Suppressor macrophage (primary cell): ENCODE measurements around the gene PTGER4.
"Not testable (repeated sequence)": the region's sequence is repeated elsewhere in the genome, so short reads cannot be mapped to it uniquely, and the experiment has no call there.

ENCODE experiments used
- DNase-seq, 4 experiments: peaks; one replicate each; pipeline ENCODE4 v3.0.0-alpha.2; 2020 to 2022
- total RNA-seq, 17 experiments: gene quantifications; one replicate each; lab custom pipeline; 2026; ENCODE audit warnings: mixed read lengths in 6 of 17, inconsistent platforms in 3 of 17; lab: John Stamatoyannopoulos, UW

Gene PTGER4
- 35.1 to 455 (median 66.6) reads per million in 17 experiments for total RNA-seq

GRCh38 chr5:40679913-40680681 is at the start of gene PTGER4:
Gene PTGER4 (plus strand): TSS chr5:40679915. CDS start chr5:40680994, 1,079 bp downstream.
- DNase-seq: peak in 1 of 4 experiments; percentile 41

GRCh38 chr5:40630126-40630525 is 49.6 kb upstream of the PTGER4 start:
- DNase-seq: peak in 1 of 4 experiments; percentile 29

- DNase-seq: no peak
Observed at GRCh38 chr5:40631236-40631635, 48.5 kb upstream of the PTGER4 start.

- DNase-seq: no peak
Observed at GRCh38 chr5:40634154-40634553, 45.6 kb upstream of the PTGER4 start.

- DNase-seq: no peak
Observed at GRCh38 chr5:40634593-40634992, 45.1 kb upstream of the PTGER4 start.

GRCh38 chr5:40639531-40639930 is 40.2 kb upstream of the PTGER4 start:
- DNase-seq: not testable (repeated sequence)

- DNase-seq: no peak
Observed at GRCh38 chr5:40646266-40646665, 33.4 kb upstream of the PTGER4 start.

- no peak for DNase-seq
Observed at GRCh38 chr5:40648150-40648549, 31.6 kb upstream of the PTGER4 start.

- DNase-seq: peak in 3 of 4 experiments; percentile 29 to 55 (median 37)
Observed at GRCh38 chr5:40649463-40650030, 30.2 kb upstream of the PTGER4 start.

- DNase-seq: no peak
Observed at GRCh38 chr5:40651201-40651600, 28.5 kb upstream of the PTGER4 start.

GRCh38 chr5:40652441-40653220 is 27.1 kb upstream of the PTGER4 start:
- DNase-seq: no peak

- DNase-seq: no peak
Observed at GRCh38 chr5:40653221-40654022, 26.3 kb upstream of the PTGER4 start.

- no peak for DNase-seq
Observed at GRCh38 chr5:40654377-40654991, 25.2 kb upstream of the PTGER4 start.

- DNase-seq: peak in 2 of 4 experiments; percentile 29 to 41
Observed at GRCh38 chr5:40655138-40655537, 24.6 kb upstream of the PTGER4 start.

- DNase-seq: not testable (repeated sequence)
Observed at GRCh38 chr5:40656091-40656490, 23.6 kb upstream of the PTGER4 start.

GRCh38 chr5:40656766-40657165 is 22.9 kb upstream of the PTGER4 start:
- DNase-seq: no peak

GRCh38 chr5:40660751-40661150 is 19.0 kb upstream of the PTGER4 start:
- no peak for DNase-seq

- DNase-seq: no peak
Observed at GRCh38 chr5:40665635-40666298, 13.9 kb upstream of the PTGER4 start.

GRCh38 chr5:40666657-40667056 is 13.1 kb upstream of the PTGER4 start:
- no peak for DNase-seq

GRCh38 chr5:40667161-40667663 is 12.5 kb upstream of the PTGER4 start:
- DNase-seq: peak in 1 of 4 experiments; percentile 42
